COLO668 (cell line): Measurements from ENCODE around the gene KRT76.
"Not testable (repeated sequence)": the region's sequence is repeated elsewhere in the genome, so short reads cannot be mapped to it uniquely, and the experiment has no call there.

ENCODE experiments used
- DNase-seq: peaks from one replicate; lab custom pipeline; 2025; ENCODE audit not compliant: unreplicated experiment; lab: John Stamatoyannopoulos, UW

KRT76 gene

DNA sequence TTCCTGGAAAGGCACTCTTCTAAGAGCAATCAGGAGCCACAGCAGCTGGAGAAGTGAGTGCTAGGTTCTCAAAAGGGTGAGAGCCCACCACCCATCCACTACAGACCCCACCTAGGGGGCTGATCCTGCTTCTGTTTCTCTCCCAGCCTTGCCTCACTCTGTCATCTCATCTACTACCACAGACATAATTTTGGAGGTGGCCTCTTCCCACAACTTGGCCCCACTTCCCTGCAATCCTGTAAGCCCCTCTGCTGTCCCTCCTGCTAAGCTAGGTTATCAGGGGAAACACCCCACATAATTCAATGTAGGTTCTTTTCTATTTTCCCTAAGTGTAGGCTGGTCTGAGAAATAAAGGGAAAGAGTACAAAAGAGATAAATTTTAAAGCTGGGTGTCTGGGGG is 16.5 kb downstream of the KRT76 start:
- DNase-seq: no peak

GRCh38 chr12:52759695-52760094 is 17.4 kb downstream of the KRT76 start:
- no peak for DNase-seq

GRCh38 chr12:52759218-52759617 is 17.9 kb downstream of the KRT76 start:
- no peak for DNase-seq

DNA sequence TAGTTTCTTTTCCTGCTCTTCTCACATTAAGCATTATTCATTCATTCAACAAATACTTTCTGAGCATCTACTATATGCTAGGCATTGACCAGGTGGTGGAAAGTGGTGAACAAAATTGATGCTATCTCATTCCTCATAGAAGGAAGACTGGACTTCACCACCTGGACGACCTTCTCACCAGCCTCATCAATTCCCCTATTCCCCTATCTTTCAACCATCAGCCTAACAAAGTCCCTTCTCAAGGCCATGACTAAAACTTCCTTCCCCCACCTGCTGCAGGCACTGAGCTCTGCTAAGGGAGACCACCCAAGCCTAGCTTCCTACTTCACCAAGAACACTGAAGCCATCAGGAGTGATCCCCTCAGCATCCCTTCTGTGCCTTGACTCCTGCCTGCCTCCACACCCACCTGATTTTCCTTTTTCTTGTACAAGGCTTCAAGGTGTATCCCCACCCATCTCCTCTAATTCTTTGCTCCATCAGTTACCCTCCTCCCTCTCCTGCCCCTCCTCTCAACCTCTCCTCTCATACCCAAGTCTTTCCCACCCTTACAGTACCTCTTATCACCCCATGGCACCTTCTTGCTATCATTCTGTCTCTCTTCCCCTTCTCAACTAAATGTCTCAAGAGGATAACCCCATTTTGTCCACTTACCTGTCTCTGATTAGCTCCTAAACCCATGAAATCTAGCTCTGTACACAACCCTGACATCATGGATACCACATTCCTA is 19.5 kb downstream of the KRT76 start:
- no peak for DNase-seq

DNA sequence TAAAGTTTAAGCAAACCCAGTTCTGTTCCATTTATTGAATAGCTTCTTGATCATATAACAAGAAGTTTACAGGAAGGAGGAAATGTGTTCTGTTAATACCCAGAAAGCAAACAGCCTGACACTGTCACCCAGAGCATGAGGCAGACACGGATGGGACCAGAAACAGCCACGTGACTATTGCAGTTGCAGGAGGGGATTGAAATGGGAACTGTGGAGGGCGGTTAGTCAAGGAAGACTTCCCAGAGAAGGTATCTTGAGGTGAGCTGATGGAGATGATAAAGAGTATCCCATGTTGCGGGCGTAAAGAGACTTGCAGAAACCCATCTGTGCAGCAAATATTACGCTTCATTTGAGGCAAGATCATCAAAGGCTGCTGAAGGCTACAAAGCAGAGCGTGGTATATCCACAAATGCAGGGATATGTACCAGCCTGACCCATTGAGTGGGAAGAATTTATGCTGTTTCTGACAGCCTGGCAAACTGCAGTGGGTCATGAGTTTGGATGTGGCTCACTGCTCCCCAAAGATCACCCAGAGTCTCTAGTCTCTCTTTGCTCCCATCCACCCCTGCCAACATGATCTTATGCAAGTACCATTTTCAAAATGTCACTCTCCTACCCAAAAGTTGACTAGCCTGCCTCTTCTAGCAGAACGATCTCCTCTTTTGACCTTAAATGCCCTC is 20.7 kb downstream of the KRT76 start:
- DNase-seq: no peak

DNA sequence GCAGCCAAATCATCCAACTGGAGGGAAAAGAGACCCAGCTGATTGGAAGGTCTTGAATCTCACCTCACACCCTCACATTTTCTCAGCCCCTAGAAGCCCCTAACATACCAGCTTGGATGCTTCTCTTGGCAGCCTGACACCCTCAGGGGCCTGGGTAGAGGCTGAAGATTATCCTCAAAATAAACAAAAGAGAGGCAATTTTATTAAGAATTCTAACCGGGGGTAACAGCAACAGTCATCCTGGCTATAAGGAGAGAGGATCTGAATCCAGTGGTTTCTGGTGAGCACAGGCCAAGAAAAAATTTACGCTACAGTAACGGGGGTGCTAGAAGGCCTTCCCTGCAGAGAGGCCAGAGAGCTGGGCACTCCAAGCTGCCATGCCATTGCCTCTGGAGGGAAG is 21.6 kb downstream of the KRT76 start:
- no peak for DNase-seq

- DNase-seq: no peak
Measured at GRCh38 chr12:52754135-52754534, 23.0 kb downstream of the KRT76 start.

GRCh38 chr12:52753283-52753682 is 23.9 kb downstream of the KRT76 start:
- DNase-seq: no peak

DNA sequence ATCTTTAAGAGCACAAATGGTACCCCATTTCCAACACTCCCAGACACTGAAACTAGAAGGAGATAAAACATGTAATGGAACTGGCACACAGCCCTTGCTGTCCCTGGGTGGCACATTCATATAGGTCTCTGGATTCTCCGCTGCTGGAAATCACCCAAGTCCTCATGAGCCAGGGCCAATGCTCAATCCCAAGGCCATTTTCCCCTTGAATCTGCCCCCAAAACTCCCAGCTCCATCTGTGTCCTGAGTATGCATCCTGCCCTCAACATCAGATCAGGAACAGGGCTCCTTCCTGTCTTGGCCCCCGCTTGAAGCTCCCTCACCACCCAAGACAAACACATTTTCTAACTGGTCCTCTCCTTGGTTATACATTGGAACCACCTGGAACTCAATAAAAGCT is 24.6 kb downstream of the KRT76 start:
- DNase-seq: no peak

GRCh38 chr12:52751795-52752194 is 25.4 kb downstream of the KRT76 start:
- no peak for DNase-seq

DNA sequence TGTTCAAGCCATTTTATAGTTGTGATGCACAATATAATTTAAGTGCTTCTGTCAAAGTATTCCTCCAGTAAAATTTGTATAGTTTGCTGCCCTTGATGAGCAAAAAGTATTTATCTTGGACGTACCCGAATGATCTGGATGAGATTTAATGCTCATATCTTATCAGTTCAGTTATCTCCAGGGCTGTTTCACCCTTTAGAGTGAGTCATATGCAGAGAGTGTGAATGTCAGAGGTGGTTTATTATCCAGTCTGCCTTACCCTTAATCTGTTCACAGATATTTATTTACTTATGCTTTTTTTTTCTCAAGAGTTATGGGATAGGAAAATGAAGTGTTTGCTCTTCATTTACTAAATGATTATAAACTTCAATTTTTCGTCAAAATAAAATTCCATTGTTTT is 26.6 kb downstream of the KRT76 start:
- DNase-seq: not testable (repeated sequence)

GRCh38 chr12:52749827-52750226 is 27.3 kb downstream of the KRT76 start:
- no peak for DNase-seq

DNA sequence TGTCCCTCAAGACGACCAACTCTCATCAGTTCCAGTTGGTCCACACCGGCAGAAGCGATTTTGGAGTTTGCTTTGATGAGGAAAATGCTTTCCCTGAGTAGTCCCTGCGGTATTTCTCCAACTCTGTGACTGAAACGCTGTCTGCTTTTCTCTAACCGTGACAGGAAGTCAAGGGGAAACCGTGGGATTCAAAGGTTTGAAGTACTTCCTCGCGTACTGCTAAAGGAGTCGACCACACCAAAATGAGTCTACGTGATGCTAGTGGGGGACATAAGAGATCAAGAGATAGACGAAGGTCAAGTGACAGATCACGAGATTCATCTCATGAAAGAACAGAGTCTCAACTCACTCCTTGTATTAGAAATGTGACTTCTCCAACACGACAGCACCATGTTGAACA is 28.6 kb downstream of the KRT76 start:
- no peak for DNase-seq

- DNase-seq: no peak
Measured at GRCh38 chr12:52745554-52745953, 31.6 kb downstream of the KRT76 start.

- DNase-seq: no peak
Measured at GRCh38 chr12:52744493-52745156, 32.5 kb downstream of the KRT76 start.

GRCh38 chr12:52742822-52743457 is 34.2 kb downstream of the KRT76 start:
- DNase-seq: no peak

GRCh38 chr12:52742196-52742580 is 35.0 kb downstream of the KRT76 start:
- no peak for DNase-seq

DNA sequence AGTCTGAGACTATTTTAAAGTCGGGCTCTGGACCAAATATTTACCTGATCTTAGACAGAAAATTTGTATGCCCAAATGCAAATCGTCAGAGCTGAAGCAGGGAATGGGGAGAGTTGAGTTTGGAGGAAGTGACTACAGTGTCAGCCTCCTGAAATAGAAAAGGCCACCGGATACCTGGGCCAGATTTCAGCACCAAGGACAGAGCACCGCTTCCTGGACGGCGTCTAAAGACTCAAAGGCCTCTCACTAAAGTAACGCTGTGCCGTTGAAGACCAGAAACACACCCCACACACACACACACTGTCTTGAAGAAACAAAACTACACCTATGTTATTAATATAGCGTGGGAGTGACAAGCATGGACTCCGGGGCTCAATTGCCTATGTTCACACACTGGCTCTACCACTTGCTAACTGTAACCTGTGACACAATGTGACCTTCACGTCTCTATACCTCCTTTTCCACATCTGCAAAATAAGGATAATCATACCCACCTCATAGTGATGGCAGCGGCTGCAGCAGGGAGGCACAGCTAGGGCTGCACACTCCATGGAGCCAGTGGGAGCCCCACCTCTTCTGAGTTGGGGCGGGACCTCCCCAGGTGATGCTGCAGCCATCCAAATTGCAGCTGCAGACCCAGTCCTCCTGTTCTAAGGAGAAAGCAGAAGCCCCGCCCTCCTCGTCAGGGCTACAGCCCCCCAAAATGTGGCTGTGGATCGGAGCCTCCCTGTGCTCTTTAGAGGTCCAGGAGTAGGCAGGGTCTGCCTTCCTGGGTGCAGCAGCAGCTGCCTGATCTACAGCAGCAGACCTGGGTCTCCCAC is 35.6 kb downstream of the KRT76 start:
- no peak for DNase-seq

- no peak for DNase-seq
Measured at GRCh38 chr12:52740584-52740983, 36.6 kb downstream of the KRT76 start.

DNA sequence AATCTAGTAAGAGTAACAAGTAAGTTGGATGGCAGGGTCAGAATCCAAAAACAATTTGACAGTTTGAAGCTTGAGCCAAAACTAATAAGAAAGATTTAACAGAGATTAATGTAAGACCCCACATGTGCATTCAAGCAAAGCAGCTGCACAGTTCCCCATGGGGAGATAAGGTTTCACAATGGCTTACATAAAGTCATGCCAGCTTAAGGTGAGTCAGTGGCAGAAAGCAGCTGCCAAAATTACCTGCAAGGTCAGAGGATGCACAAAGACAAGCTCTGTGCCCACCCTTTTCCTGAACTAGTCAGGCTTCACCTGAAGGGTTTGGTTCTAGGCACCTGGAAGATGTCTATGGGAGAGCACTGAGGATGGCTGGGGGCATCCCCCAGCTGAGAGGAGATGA is 37.2 kb downstream of the KRT76 start:
- DNase-seq: no peak
